ENCODE data around the gene NAP1L4.

The NAP1L4 gene

GRCh38 chr11:3010004-3010403 lies 17.9 kb upstream of the NAP1L4 start:
- DNase-seq = no peak

- DNase-seq = no peak
These were observed 17.4 kb upstream of the NAP1L4 start for GRCh38 chr11:3009481-3009880.

GRCh38 chr11:3008746-3009336 lies 16.7 kb upstream of the NAP1L4 start:
- DNase-seq = no peak

DNA sequence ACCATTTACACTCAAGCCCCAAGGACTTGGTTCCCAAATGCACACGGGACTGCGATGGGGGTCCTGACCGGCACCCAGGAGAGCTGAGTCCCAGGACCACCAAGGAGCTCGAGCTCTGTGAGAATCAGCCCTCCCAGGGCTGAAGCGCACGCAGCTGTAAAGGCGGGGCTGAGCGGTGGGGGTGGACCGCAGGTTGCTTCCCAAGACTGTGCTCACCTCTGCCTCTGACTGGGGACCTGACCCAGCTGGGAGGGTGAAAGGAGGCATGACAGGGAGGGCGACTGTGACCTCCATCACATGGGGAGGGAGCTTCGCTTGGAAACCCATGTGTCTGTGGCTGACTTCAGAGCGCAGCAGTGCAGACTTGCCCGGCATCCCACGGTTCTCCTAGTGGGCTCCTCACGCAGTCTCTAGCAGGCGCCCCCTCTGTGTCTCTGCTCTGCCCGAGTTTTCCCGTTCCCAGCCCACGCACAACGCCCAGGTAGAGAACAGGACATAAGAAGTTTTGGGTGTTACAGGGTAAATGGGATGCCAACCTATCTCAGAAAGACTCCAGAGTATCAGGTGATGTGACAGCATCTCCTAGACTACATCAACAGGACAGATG lies 15.4 kb upstream of the NAP1L4 start:
- no peak for DNase-seq

GRCh38 chr11:3006505-3007260 lies 14.6 kb upstream of the NAP1L4 start:
- DNase-seq = no peak

DNA sequence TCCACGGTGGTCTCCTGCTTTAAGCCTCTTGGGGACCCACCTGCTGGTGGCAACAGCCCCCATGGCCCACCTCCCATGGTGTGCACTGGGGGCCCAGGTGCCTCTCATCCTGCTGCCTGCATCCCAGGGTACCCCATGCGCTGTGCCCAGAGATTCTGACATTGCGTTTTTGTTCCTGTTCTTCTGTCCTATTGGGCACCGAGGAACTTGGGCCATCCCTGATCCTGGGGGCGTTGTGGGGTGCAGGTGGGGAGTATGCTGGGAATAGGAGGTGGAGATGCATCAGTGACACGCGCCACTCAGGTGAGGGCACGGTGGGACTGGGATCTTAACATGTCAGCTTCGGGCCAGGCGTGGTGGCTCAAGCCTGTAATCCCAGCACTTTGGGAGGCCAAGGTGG lies 12.4 kb upstream of the NAP1L4 start:
- no peak for DNase-seq

- no peak for DNase-seq
These were observed 11.5 kb upstream of the NAP1L4 start for GRCh38 chr11:3003396-3004231.

- DNase-seq = no peak
These were observed 10.7 kb upstream of the NAP1L4 start for GRCh38 chr11:3002871-3003270.

GRCh38 chr11:3002351-3002861 lies 10.3 kb upstream of the NAP1L4 start:
- no peak for DNase-seq

- DNase-seq = no peak
These were observed 9.4 kb upstream of the NAP1L4 start for GRCh38 chr11:3001496-3001895.

GRCh38 chr11:3000032-3000961 lies 8.2 kb upstream of the NAP1L4 start:
- DNase-seq = no peak

DNA sequence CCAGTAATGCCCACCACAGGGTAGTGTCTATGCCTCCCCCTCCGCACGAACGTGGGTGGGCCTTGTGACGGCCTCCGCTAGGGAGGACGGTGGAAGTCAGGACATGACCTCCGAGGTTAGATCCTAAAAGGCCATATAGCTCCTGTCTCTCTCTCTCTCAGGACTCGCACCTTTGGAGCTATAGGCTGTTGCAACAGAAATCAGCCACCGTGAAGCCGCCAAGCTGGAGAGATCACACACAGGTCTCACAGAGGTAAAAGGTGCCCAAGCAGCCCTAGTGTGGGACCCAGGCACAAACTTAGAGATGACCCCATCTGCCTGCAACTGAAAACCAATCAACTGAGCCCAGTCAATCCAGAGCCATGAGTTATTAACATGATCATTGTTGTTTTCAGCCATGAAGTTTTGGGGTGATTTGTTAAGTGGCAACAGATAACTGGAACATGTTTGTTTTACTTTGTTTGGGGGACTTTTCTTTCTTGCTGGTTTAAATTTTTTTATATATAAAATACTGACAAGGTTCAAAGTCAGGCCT lies 7.4 kb upstream of the NAP1L4 start:
- DNase-seq = no peak

DNA sequence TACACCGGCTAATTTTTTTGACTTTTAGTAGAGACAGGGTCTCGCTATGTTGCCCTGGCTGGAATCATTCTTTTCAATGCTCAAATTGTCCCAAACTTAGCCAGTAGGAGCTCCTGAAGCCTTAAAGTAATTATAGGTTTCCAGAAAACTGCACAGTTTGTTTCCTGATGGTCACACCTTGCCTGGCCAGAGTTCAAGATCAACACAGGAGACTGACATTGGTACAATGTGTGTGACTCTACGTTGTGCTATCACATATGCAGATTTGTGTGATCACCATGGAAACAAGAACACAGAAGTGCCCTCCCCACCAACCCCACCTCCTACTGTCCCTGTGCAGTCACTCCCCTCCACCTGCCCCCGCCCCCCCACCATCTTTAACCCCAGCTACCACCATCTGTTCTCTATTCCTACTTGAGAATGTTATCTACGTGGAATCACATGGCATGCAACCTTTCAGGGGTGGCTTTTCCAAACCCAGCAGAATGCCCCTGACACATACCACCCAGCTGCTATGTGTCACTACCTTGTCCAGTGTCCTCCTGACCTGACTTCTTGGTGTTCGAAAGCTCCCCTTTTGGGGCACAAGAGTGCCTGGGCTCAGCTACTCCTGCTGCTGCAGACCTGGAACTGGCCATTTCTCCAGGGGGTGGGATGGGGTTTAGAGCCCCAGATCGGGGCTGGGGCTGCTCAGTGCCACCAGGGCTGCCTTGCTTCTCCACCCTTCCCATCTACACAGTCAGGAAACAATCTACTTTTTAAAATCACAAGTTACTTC lies 6.1 kb upstream of the NAP1L4 start:
- no peak for DNase-seq

DNA sequence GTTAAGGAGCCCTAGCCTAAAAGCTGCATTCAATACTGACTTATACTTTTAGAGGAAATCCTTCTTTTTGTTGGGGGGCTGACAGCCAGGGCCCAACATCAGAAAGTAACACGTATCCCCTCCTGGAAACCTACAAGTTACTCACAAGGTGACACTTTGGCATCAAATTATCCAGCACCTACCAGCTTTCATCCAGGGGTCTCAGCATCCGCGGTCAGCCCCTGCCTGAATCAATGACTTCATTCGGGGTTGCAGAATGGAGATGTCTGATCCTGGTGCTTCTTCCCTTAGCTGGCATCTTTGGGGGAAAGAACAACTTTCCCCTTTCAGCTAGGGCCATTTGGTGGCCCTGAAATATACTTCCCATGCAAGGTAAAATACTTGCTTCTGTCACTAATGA lies 5.3 kb upstream of the NAP1L4 start:
- DNase-seq = no peak

DNA sequence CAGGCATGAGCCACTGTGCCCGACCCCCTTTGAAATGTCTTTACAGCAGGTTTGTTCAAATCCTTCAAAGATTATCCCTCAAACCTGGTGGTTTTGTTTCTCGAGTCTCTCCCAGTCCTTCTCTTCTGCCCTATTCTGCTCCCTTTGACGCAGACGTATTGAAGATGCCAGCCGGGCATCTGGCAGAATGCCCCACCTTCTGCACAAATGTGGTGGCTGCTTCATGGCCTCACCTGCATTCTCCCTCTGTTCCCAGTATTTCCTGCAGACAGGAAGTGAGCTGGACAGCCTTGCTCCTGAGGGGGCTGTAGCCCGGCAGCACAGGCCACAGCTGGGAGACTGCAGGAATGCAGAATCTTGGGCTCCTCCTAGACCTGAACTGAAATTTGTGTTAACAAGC lies 4.8 kb upstream of the NAP1L4 start:
- no peak for DNase-seq

- DNase-seq = no peak
These were observed 3.9 kb upstream of the NAP1L4 start for GRCh38 chr11:2995893-2996554.

GRCh38 chr11:2995031-2995561 lies 3.0 kb upstream of the NAP1L4 start:
- no peak for DNase-seq

DNA sequence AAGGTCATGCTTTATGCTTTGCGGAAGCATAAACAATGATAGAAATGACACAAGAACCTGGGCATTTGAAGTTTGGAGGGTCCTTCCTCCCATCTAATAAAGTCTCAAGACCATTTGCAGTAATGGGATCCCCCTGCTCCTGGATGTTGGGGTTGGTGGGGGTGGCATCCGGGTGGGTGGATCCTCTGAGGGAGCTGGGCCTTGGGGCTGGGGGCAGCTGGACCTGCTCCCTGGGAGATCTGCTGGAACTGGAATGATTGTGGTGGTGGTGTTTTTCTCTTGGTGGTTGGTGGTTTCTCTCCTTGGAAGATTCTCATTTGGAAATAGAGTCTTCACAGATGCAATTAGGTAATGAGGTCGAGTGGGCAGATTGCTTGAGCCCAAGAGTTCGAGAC lies 2.2 kb upstream of the NAP1L4 start:
- no peak for DNase-seq

- no peak for DNase-seq
These were observed 832 bp upstream of the NAP1L4 start for GRCh38 chr11:2992997-2993325.

Data from 8988T (cell line).